Uterus (tissue), 2 donors: ENCODE data around the gene VPS41.

Experiments used
- POLR2A ChIP-seq, 2 donors: fragments of 450-650 bp; IDR thresholded peaks; one replicate each; pipeline ENCODE4 v1.6.1; 2016; ENCODE audit warnings: antibody characterized with exemption in 2 of 2, mild to moderate bottlenecking in 1 of 2, moderate library complexity in 1 of 2
- TF ChIP-seq, protein P1 (sequence below), 4 experiments: fragments of 200-600 bp in 2 of 4; fragments of 450-650 bp in 2 of 4; sonication (generic) in 2 of 4; IDR thresholded peaks; one replicate each; pipeline ENCODE4 v1.5.1; 2016 to 2019; ENCODE audit warnings: antibody characterized with exemption in 4 of 4, mild to moderate bottlenecking in 2 of 4, moderate library complexity in 1 of 4

DNA sequence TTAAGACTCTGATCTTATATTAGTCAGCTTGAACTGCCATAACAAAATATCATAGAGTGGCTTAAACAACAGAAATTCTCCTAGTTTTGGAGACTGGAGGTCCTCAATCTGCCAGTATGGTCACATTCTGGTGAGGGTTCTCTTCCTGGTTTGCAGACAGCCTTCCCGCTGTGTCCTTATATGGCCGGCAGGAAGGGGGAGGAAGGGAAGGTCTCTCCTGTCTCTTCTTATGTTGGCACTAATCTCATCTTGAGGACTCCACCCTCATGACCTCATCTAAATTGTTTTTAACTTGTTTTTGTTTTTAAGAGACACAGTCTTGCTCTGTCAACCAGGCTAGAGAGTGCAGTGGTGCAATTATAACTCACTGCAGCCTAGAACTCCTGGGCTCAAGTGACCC, 53.1 kb downstream of the VPS41 start:
- TF ChIP-seq POLR2A (IDR thresholded peaks at IDR 0.05), result no peak
- TF ChIP-seq, protein P1, sequence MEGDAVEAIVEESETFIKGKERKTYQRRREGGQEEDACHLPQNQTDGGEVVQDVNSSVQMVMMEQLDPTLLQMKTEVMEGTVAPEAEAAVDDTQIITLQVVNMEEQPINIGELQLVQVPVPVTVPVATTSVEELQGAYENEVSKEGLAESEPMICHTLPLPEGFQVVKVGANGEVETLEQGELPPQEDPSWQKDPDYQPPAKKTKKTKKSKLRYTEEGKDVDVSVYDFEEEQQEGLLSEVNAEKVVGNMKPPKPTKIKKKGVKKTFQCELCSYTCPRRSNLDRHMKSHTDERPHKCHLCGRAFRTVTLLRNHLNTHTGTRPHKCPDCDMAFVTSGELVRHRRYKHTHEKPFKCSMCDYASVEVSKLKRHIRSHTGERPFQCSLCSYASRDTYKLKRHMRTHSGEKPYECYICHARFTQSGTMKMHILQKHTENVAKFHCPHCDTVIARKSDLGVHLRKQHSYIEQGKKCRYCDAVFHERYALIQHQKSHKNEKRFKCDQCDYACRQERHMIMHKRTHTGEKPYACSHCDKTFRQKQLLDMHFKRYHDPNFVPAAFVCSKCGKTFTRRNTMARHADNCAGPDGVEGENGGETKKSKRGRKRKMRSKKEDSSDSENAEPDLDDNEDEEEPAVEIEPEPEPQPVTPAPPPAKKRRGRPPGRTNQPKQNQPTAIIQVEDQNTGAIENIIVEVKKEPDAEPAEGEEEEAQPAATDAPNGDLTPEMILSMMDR (IDR thresholded peaks at IDR 0.05), result no peak
